Measurements from ENCODE around the gene STAC3.

DNA sequence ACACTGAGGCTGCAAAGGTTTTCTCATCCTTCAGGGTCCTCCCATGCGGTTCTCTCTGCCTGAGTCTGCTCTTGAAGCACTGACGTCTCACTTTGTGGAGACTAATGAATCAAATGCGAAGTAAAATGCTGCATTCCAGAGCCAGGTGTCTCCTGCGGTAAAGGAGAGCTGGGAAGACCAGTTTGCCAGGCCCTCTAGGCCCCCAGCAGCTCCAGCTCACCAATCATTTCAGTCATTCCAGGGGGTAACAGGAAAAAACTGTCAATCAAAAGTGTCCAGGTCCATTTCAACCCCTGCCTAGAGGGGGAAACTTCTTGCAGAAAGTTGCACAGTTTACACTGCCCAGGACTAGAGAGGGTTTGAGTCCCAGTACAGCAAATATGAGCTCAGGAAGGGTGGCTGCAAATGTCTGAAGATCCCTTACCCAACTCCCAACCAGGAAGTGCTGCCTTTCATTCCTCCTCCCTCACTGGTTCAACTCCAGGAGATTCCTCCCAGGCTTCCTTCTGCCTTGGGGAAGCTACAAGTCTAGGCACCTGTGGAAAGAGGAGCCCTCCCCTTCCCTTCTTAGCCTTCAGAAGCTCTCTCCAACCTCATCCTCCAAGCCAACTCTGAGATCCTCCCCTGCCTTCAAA is 37.1 kb downstream of the STAC3 start:
- TF ChIP-seq SRF (IDR thresholded peaks at IDR 0.05; ENCODE audit: low read depth, low read length) (no peak), GABPA (IDR thresholded peaks at IDR 0.05; ENCODE audit: borderline replicate concordance, insufficient read depth, low read length) (no peak), MAFK (IDR thresholded peaks at IDR 0.05; ENCODE audit: low read depth, low read length) (no peak), POLR2A (IDR thresholded peaks at IDR 0.05; ENCODE audit: control extremely low read depth in 1 of 2, low read depth in 2 of 2, low read length in 2 of 2) (no peak; a peak in 1 of 3 replicates), CBX5 (IDR thresholded peaks at IDR 0.05; ENCODE audit: low read depth, low read length) (no peak), YY1 (IDR thresholded peaks at IDR 0.05; ENCODE audit: low read depth, low read length) (no peak), SP1 (IDR thresholded peaks at IDR 0.05; ENCODE audit: low read depth, low read length) (no peak)
- TF ChIP-seq, protein P1, sequence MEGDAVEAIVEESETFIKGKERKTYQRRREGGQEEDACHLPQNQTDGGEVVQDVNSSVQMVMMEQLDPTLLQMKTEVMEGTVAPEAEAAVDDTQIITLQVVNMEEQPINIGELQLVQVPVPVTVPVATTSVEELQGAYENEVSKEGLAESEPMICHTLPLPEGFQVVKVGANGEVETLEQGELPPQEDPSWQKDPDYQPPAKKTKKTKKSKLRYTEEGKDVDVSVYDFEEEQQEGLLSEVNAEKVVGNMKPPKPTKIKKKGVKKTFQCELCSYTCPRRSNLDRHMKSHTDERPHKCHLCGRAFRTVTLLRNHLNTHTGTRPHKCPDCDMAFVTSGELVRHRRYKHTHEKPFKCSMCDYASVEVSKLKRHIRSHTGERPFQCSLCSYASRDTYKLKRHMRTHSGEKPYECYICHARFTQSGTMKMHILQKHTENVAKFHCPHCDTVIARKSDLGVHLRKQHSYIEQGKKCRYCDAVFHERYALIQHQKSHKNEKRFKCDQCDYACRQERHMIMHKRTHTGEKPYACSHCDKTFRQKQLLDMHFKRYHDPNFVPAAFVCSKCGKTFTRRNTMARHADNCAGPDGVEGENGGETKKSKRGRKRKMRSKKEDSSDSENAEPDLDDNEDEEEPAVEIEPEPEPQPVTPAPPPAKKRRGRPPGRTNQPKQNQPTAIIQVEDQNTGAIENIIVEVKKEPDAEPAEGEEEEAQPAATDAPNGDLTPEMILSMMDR (IDR thresholded peaks at IDR 0.05; ENCODE audit: control extremely low read depth in 1 of 3, insufficient read depth in 1 of 3, low read depth in 1 of 3, low read length in 3 of 3), result no peak
- TF ChIP-seq, protein P2, sequence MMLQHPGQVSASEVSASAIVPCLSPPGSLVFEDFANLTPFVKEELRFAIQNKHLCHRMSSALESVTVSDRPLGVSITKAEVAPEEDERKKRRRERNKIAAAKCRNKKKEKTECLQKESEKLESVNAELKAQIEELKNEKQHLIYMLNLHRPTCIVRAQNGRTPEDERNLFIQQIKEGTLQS (IDR thresholded peaks at IDR 0.05; ENCODE audit: insufficient read depth, low read depth, low read length), result no peak
